Activated B cell treated with CpG ODN at 0.5 μM for 24 hours (primary cell): ENCODE measurements around the gene RFPL3. TPM values are rescaled to one million over a fixed set of nuclear protein-coding genes. Genes with fewer than 3 reads are reported as not detected.

ENCODE experiments used
- ATAC-seq: fragments of 200-7000 bp; cut with Tn5 transposase; one replicate; pipeline ENCODE4 v1.10.0; 2021; ENCODE audit warnings: low read depth, mild to moderate bottlenecking, moderate library complexity
- CTCF ChIA-PET: fragments of 350-600 bp; sonication (Branson Sonifier 250); formaldehyde crosslinking; loops from one replicate; lab custom pipeline; 2021; ENCODE audit warnings: antibody characterized with exemption; lab: Charles Lee
- POLR2A ChIA-PET: fragments of 350-600 bp; sonication (Branson Sonifier 250); formaldehyde crosslinking; loops from one replicate; lab custom pipeline; 2021; ENCODE audit warnings: antibody characterized with exemption; lab: Charles Lee
- DNase-seq: peaks from one replicate; pipeline ENCODE4 v3.0.0; 2022
- H3K27ac Mint-ChIP-seq: one replicate; pipeline ENCODE4 v1.8.0; 2020; ENCODE audit warnings: mixed read lengths
- H3K27me3 Mint-ChIP-seq: one replicate; pipeline ENCODE4 v1.8.0; 2021; ENCODE audit warnings: mixed read lengths
- H3K36me3 Mint-ChIP-seq: one replicate; pipeline ENCODE4 v1.8.0; 2021; ENCODE audit warnings: low read depth, mixed read lengths
- H3K4me1 Mint-ChIP-seq: one replicate; pipeline ENCODE4 v1.8.0; 2021; ENCODE audit warnings: mixed read lengths
- H3K4me3 Mint-ChIP-seq: one replicate; pipeline ENCODE4 v1.8.0; 2020; ENCODE audit warnings: mild to moderate bottlenecking, mixed read lengths
- H3K9me3 Mint-ChIP-seq: one replicate; pipeline ENCODE4 v1.8.0; 2020; ENCODE audit warnings: mixed read lengths
- intact Hi-C: fragments of 100-400 bp; cut with micrococcal nuclease; formaldehyde crosslinking; loops from one replicate; pipeline ENCODE4 v1.15.1; 2024
- total RNA-seq: library from RNA; stranded (reverse); gene quantifications from 2 replicates; pipeline ENCODE4 v1.2.3, GENCODE V29; 2022
- TF ChIP-seq, protein P1 (sequence below): fragments of 200-600 bp; IDR thresholded peaks from one replicate; pipeline ENCODE4 v1.8.0; 2022; ENCODE audit warnings: antibody characterized with exemption, mild to moderate bottlenecking

Gene RFPL3
- total RNA-seq, 1 donor from 2014 or later, result not detected

DNA sequence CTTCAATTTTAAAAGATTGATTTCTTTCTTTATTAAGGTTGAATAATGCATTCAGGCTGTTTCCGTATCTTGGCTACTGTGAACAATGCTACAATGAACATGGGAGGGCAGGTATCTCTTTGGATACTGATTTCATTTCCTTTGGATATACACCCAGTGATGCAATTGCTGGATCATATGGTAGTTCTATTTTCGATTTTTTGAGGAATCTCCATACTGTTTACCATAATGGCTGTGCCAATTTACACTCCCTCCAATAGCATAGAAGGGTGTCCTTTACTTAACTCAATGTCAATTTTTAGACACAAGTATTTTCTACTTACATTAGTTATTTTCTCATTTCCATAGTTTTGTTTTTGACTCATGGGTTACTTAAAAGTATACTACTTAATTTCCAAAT is 46.4 kb downstream of the RFPL3 start:
- TF ChIP-seq, protein P1, sequence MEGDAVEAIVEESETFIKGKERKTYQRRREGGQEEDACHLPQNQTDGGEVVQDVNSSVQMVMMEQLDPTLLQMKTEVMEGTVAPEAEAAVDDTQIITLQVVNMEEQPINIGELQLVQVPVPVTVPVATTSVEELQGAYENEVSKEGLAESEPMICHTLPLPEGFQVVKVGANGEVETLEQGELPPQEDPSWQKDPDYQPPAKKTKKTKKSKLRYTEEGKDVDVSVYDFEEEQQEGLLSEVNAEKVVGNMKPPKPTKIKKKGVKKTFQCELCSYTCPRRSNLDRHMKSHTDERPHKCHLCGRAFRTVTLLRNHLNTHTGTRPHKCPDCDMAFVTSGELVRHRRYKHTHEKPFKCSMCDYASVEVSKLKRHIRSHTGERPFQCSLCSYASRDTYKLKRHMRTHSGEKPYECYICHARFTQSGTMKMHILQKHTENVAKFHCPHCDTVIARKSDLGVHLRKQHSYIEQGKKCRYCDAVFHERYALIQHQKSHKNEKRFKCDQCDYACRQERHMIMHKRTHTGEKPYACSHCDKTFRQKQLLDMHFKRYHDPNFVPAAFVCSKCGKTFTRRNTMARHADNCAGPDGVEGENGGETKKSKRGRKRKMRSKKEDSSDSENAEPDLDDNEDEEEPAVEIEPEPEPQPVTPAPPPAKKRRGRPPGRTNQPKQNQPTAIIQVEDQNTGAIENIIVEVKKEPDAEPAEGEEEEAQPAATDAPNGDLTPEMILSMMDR, result no peak
- Mint-ChIP-seq H3K27me3 (no peaks in the 10 kb centered on the region), H3K36me3 (peaks cover 87% of the 10 kb centered on the region), H3K4me3 (no peak overlapping the region), H3K9me3 (no peaks in the 10 kb centered on the region), H3K27ac (no peak overlapping the region), H3K4me1 (peaks cover 33% of the 10 kb centered on the region)
- ChIA-PET CTCF (no interaction called here), POLR2A (interaction anchor here (0.7 kb wide), 1 partner anchor 1172 kb away, joined by 5 read pairs; no protein-coding TSS in a partner anchor)
- no peak for ATAC-seq
- intact Hi-C loops, result no loop called here
- DNase-seq, result no peak

DNA sequence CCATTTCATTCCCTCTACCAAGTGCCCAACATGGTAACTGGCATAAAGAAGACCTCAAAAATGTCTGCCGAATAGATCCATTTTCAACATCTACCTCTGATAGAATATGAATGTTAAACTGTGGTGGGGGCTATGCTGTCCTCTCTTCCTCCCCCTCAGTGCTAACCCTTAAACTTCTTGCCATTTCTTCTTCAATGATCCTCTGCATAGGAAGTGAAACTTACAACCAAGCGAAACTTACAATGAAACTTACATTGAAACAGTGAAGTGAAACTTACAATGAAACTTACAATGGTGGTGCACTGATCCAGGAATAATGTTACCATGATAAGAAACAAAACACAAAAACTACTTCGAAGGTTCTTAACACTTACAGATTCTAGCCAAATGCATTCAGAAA is 49.6 kb downstream of the RFPL3 start:
- Mint-ChIP-seq H3K4me1 (peaks cover 59% of the 10 kb centered on the region), H3K27me3 (no peaks in the 10 kb centered on the region), H3K27ac (peak overlapping the region; percentile 84), H3K36me3 (peaks cover 80% of the 10 kb centered on the region), H3K4me3 (peak overlapping the region; percentile 47), H3K9me3 (no peaks in the 10 kb centered on the region)
- DNase-seq (no peak), ATAC-seq (peak; percentile 78)
- intact Hi-C loops, result loop anchor here (1.0 to 5.0 kb wide), 3 partner anchors 68 to 865 kb away; no protein-coding TSS in a partner anchor
- ChIA-PET POLR2A (no interaction called here), CTCF (no interaction called here)
- TF ChIP-seq, protein P1, result no peak

DNA sequence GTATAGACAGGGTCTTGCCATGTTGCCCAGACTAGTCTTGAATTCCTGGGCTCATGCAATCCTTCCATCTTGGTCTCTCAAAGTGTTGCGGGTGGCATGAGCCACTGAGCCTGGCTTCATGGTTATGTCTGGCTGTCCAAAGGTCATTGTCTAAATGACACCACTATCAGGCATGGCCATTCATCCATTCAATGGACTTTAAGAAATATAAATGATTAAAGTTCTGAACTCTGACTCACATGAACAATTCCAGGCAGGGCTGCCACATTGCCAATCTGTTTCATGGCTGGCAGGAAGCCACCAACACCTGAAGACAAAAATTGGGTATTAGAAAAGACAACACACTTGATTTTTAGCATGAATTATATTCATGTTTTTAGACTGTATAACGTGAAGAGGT is 50.3 kb downstream of the RFPL3 start:
- Mint-ChIP-seq H3K27ac (peak overlapping the region; percentile 84), H3K36me3 (peaks cover 75% of the 10 kb centered on the region), H3K4me1 (peaks cover 65% of the 10 kb centered on the region), H3K27me3 (no peaks in the 10 kb centered on the region), H3K4me3 (peak overlapping the region; percentile 47), H3K9me3 (no peaks in the 10 kb centered on the region)
- intact Hi-C loops, result loop anchor here (1.0 to 5.0 kb wide), 3 partner anchors 67 to 864 kb away; no protein-coding TSS in a partner anchor
- no peak for ATAC-seq
- DNase-seq, result no peak
- ChIA-PET POLR2A (no interaction called here), CTCF (no interaction called here)
- TF ChIP-seq, protein P1, result no peak

DNA sequence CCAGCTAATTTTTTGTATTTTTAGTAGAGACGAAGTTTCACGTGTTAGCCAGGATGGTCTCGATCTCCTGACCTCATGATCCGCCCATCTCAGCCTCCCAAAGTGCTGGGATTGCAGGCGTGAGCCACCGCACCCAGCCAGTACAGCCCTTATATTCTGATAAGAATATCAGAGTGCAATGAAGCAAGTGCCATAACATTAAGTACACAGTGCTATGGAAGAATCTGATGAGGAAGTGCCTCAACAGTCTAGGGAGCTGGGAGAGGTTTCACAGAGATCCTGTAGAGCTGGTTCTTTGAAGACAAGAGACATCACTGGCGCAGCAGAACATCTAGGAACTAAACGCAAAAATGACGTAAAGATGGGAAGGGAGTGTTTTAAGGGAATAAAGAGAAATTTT is 52.3 kb downstream of the RFPL3 start:
- peak overlapping the region; percentile 97 for H3K27ac Mint-ChIP-seq
- H3K36me3 Mint-ChIP-seq, result peaks cover 59% of the 10 kb centered on the region
- H3K27me3 Mint-ChIP-seq, result no peaks in the 10 kb centered on the region
- intact Hi-C loops, result loop anchor here (5.0 to 10.0 kb wide), 3 partner anchors 273 to 862 kb away; partner anchors contain the start of genes DEPDC5 and PRR14L
- peak overlapping the region; percentile 97 for H3K4me3 Mint-ChIP-seq
- POLR2A ChIA-PET, result interaction anchor here (0.7 to 1.6 kb wide), 3 partner anchors 9 to 65 kb away, joined by 3 to 4 read pairs (median 3); partner anchors contain the start of gene FBXO7
- TF ChIP-seq, protein P1, result no peak
- no peak for DNase-seq
- CTCF ChIA-PET, result no interaction called here
- H3K4me1 Mint-ChIP-seq, result peaks cover 66% of the 10 kb centered on the region
- no peaks in the 10 kb centered on the region for H3K9me3 Mint-ChIP-seq
- no peak for ATAC-seq

DNA sequence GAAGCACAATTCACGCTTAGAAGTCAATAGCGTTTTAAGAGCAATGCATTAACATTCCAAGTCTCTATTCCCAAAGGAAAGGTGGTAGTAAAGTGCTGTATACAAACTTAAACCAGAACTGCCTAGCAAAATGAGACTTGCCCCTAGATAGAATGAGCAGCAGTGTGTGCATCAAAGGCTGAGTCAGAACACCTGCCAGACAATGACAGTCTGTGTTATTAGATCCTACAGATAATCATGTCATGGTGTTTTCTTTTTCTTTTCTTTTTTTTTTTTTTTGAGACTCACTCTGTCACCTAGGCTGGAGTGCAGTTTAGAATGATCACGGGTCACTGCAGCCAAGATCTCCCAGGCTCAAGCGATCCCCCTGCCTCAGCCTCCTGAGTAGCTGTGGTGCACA is 52.8 kb downstream of the RFPL3 start:
- H3K27me3 Mint-ChIP-seq, result no peaks in the 10 kb centered on the region
- H3K36me3 Mint-ChIP-seq, result peaks cover 54% of the 10 kb centered on the region
- intact Hi-C loops, result loop anchor here (10.0 kb wide), 1 partner anchor 656 kb away; the partner anchor contains the start of genes DEPDC5 and PRR14L
- peak overlapping the region; percentile 97 for H3K4me3 Mint-ChIP-seq
- TF ChIP-seq, protein P1, result no peak
- no peaks in the 10 kb centered on the region for H3K9me3 Mint-ChIP-seq
- CTCF ChIA-PET, result no interaction called here
- no peak for DNase-seq
- H3K4me1 Mint-ChIP-seq, result peaks cover 65% of the 10 kb centered on the region
- POLR2A ChIA-PET, result interaction anchor here (1.0 kb wide), 1 partner anchor 10 kb away, joined by 3 read pairs; no protein-coding TSS in a partner anchor
- H3K27ac Mint-ChIP-seq, result peak overlapping the region; percentile 97
- ATAC-seq, result no peak

Other genes starting within 250 kb of the RFPL3 start
- gene C22orf42, start 198.6 kb upstream of the RFPL3 start, total RNA-seq, result not detected in 2 replicates
- gene RFPL2, start 152.8 kb upstream of the RFPL3 start, total RNA-seq, result not detected in 2 replicates
- gene SLC5A4, start 102.5 kb upstream of the RFPL3 start, total RNA-seq, result not detected in 2 replicates
- gene RTCB, start 54.4 kb downstream of the RFPL3 start, total RNA-seq, result 112 and 119 TPM in 2 replicates
- not detected in 2 replicates for gene BPIFC, start 106.6 kb downstream of the RFPL3 start, total RNA-seq
- gene FBXO7, start 116.9 kb downstream of the RFPL3 start, total RNA-seq, result 85.4 and 97.2 TPM in 2 replicates